ENCODE measurements around the gene C1orf21.

Gene C1orf21

DNA sequence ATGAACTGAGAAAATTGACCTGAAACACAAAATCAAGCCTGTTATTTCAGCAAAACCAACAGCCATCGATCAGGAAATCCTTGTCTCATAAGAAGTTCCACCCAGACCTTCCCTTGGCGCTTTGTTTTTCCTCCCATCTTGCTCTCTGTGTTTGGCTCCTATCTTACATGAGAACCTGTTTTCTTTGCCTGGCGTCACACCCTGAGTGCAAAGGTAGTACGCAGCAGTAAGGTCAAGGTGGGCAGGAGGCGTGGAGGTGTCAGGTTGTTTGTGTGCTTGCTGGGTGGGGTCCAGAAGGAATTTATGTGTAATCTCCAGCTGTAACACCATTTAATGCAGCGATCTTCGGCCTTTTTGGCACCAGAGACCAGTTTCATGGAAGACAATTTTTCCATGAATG is 50.5 kb downstream of the C1orf21 start:
- TF ChIP-seq, protein P1, sequence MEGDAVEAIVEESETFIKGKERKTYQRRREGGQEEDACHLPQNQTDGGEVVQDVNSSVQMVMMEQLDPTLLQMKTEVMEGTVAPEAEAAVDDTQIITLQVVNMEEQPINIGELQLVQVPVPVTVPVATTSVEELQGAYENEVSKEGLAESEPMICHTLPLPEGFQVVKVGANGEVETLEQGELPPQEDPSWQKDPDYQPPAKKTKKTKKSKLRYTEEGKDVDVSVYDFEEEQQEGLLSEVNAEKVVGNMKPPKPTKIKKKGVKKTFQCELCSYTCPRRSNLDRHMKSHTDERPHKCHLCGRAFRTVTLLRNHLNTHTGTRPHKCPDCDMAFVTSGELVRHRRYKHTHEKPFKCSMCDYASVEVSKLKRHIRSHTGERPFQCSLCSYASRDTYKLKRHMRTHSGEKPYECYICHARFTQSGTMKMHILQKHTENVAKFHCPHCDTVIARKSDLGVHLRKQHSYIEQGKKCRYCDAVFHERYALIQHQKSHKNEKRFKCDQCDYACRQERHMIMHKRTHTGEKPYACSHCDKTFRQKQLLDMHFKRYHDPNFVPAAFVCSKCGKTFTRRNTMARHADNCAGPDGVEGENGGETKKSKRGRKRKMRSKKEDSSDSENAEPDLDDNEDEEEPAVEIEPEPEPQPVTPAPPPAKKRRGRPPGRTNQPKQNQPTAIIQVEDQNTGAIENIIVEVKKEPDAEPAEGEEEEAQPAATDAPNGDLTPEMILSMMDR (IDR thresholded peaks at IDR 0.05; ENCODE audit: insufficient read depth, low read depth, low read length, missing control alignments): no peak
- no peak overlapping the region for H3K4me3 ChIP-seq (ENCODE audit: low read length)
- DNase-seq (ENCODE audit: low read depth): no peak

DNA sequence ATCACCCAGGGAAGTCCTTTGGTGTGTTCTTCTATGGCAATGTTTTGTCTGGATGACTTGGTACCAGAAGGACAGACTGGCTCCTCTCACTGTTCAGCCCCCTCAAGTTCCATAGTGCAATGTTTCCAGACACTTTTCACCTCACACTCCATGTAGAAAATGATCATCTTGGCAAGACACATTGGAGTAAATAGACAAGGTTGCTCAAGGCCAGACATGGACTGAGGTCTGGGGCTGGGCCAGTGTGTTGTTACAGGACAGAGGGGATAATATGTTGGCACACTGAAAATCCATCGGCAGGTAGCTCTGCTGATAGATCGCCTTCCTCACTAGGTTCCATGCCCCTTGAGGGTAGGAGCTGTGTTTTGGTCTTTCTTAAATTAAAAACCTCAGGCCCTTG is 51.5 kb downstream of the C1orf21 start:
- TF ChIP-seq, protein P1 (IDR thresholded peaks at IDR 0.05; ENCODE audit: insufficient read depth, low read depth, low read length, missing control alignments): no peak
- no peak for DNase-seq (ENCODE audit: low read depth)

DNA sequence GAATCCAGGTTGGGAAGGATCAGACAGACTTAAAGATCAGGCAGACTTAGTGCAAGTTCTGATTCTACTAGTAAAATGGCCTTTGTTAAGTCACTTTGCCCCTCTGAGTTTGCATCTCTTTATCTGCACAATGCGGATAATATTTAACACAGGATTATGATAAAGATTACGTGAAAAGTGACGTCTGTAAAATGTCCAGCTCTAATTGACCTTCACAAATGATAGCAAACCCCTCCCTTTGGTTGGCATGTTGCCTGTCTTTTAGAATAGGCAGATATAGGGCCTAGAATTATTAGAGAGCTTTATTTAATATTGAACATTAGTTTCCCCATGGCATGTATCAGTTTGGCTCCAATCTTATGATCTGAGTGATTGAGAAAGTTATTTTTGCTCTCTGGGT is 55.4 kb downstream of the C1orf21 start:
- TF ChIP-seq, protein P1 (IDR thresholded peaks at IDR 0.05; ENCODE audit: insufficient read depth, low read depth, low read length, missing control alignments): no peak
- DNase-seq (ENCODE audit: low read depth): no peak
- H3K4me3 ChIP-seq (ENCODE audit: low read length): no peak overlapping the region

More for the DNA sequence above, 51.5 kb downstream of the C1orf21 start:
- H3K4me3 ChIP-seq (ENCODE audit: low read length): no peak overlapping the region

DNA sequence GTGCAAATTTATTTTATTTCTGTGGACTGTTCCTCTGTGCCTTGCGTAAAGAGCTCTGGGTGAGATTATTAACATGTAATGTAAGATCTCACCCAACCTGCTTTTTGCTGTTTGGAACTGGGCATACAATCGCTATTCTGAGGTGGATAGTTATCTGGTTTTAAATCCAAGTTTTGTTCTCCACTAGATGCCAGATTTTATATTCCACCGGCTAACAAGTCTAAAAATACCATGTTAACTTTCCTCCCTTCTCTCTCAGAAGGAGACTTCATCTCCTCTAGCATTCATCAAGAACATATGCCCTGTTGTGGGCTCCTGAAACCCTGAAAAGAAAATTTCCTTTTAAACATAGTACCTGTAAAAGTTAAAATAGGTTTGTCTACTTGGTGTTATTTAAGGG is 56.4 kb downstream of the C1orf21 start:
- H3K4me3 ChIP-seq (ENCODE audit: low read length): no peak overlapping the region
- DNase-seq (ENCODE audit: low read depth): no peak
- TF ChIP-seq, protein P1 (IDR thresholded peaks at IDR 0.05; ENCODE audit: insufficient read depth, low read depth, low read length, missing control alignments): no peak

DNA sequence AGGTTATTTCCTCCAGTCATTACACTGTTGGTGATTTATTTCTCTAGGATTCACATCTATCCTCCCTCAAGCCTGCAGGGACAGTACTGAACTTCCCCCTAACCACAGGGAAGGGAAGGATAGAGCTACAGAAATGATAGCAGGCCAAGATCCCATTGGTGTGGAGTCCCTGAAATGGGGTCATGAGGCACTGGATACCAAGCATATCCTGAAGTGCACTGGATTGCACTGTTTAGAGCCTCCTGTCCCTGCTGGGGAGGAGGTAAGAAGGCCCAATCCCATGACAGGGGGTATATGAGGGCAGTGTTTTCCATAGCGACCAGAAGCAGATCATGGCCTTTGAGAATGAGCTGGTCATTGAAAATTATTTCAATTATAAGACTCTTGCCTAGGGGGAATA is 56.8 kb downstream of the C1orf21 start:
- DNase-seq (ENCODE audit: low read depth): no peak
- TF ChIP-seq, protein P1 (IDR thresholded peaks at IDR 0.05; ENCODE audit: insufficient read depth, low read depth, low read length, missing control alignments): no peak
- no peak overlapping the region for H3K4me3 ChIP-seq (ENCODE audit: low read length)

DNA sequence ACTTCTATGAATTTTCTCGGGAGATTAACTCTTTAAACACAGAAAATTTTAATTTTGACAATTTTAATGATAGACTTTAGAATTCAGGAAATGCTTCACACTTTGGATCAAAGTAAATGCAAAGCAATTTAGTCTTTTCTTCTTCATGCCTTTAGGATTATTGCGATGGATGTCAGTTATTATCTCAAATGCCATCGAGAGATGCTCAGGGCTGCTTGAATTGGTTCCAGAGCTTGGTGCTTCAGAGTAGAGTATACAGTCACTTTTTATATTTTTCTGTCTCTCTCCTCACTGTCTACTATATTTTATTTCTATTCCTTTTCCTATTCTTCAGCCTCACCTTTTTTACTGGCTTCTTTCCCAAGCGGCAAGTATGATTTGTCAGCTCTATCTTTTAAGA is 59.2 kb downstream of the C1orf21 start:
- DNase-seq (ENCODE audit: low read depth): no peak
- H3K4me3 ChIP-seq (ENCODE audit: low read length): no peak overlapping the region
- TF ChIP-seq, protein P1 (IDR thresholded peaks at IDR 0.05; ENCODE audit: insufficient read depth, low read depth, low read length, missing control alignments): no peak

DNA sequence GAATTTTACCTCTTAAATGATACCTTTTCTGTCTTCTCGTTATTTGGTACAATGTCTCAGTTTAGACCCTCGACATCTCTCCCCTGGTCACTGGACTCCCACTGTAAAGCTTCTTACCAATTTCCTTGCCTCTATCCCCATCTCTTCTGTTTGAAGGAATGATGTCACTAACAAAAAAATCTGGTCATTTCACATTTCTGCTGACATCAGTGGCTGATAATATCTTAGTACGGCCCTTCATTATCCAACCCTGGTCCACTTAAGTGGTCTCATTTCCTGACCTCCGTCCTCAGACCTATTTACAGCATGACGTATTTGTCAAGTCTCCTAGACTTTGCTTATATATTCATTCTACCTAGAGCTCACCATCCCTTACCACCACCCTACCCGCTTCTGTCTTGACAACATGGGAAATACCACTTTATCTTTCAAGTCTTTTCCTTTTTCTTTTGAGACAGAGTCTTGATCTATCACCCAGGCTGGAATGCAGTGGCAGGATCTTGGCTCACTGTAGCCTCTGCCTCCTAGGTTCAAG is 60.9 kb downstream of the C1orf21 start:
- no peak for DNase-seq (ENCODE audit: low read depth)
- no peak overlapping the region for H3K4me3 ChIP-seq (ENCODE audit: low read length)
- TF ChIP-seq, protein P1 (IDR thresholded peaks at IDR 0.05; ENCODE audit: insufficient read depth, low read depth, low read length, missing control alignments): no peak
